HuH-7.5 (cell line): Measurements from ENCODE around the gene CRADD.
"Not testable (repeated sequence)": the region's sequence is repeated elsewhere in the genome, so short reads cannot be mapped to it uniquely, and the experiment has no call there.

Experiments used
- DNase-seq: peaks from one replicate; pipeline ENCODE4 v3.0.0; 2011; ENCODE audit warnings: low spot score

CRADD gene

GRCh38 chr12:93873561-93873960 lies 196.4 kb downstream of the CRADD start:
- no peak for DNase-seq

DNA sequence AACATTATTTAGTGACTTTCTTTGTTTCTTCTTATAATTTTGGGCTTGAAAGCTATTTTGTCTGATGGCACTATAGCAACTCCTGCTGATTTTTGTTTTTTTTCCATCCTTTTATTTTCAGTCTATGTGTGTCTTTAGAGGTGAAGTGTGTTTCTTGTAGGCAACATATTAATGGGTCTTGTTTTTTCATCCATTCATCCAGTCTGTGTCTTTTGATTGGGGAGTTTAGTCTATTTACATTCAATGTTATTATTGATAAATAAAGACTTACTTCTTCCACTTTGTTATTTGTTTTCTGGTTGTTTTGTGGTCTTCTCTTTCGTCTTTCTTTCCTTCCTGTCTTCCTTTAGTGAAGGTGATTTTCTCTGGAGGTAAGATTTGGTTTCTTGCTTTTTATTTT lies 198.0 kb downstream of the CRADD start:
- DNase-seq: no peak

- DNase-seq: no peak
Measured at GRCh38 chr12:93876360-93876759, 199.2 kb downstream of the CRADD start.

GRCh38 chr12:93877446-93877845 lies 200.3 kb downstream of the CRADD start:
- no peak for DNase-seq

GRCh38 chr12:93879476-93880421 lies 202.6 kb downstream of the CRADD start:
- DNase-seq: no peak

GRCh38 chr12:93880853-93881522 lies 203.8 kb downstream of the CRADD start:
- DNase-seq: no peak

- no peak for DNase-seq
Measured at GRCh38 chr12:93882763-93883162, 205.6 kb downstream of the CRADD start.

DNA sequence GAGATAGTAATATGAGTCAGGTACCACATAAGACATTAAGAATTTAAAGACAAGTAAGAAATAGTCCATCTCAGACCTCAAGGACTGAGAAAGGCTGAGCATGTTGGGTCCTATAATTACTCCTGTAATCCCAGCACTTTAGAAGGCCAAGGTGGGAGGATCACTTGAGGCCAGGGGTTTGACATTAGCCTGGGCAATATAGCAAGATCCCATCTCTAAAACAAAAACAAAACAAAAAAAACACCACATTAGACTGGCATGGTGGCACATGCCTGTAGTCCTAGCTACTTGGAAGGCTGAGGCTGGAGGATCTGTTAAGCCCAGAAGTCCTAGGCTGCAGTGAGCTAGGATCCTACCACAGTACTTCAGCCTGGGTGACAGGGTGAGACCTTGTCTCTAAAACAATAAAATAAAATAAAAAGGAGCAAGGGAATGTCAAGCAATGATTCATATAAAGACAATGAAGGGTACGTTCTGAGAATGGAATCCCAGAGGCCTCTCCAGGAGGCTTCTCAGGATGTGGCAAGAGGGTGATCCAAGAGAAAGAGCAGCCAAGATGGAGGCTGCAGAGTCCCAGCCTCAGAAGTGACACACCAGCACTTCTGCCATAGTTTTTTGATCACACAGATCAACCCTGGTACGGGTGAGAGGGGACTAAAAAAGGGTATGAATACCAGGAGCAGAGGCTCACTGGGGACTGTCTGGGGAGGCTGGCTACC lies 206.4 kb downstream of the CRADD start:
- DNase-seq: no peak

DNA sequence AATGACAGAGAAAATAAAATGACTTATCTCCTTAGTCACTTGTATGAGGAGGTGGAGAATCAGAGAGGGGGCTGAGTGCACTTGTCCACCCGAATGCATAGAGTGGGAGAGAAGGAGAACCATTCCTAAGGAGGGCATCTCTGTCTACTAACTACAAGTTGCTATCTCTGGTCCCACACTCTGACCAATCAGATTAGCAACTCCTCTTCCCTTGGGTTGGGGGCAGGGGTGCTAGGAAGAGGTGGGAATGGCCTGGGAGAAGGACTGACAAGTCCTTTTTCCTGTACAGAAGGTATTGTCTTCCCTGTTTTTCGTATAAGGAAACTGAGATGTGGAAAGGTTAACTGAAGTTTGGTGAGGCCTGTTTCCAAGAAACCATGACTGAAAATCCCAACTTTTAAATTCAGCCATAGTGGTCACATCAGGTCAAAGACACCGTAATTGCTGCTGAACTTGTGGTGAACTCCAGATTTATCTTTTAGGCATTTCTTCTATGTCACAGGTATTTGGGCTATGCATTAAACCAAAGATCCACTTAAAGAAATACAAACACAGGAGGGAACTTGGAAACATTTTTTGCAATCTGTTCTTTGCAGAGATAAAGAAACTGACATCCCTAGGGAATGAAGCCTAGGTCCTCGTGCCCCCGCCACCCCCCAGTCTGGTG lies 207.8 kb downstream of the CRADD start:
- DNase-seq: no peak

DNA sequence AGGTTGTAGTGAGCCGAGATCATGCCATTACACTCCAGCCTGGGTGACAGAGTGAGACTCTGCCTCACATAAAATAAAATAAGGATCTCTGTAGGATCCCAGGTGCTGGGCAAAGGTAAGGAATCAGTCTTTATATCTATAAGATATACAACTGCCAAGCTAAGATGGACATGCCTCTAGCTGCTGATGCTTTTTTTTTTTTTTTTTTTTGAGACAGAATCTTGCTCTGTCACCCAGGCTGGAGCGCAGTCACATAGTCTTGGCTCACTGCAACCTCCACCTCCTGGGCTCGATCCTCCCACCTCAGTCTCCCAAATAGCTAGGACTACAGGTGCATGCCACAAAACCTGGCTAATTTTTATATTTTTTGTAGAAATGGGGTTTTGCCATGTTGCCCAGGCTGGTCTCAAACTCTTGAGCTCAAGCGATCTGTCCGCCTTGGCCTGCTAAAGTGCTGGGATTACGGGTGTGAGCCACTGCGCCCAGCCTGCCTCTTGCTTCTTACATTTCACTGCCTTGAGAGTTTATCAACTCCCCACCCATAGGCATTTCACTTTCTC lies 208.9 kb downstream of the CRADD start:
- not testable (repeated sequence) for DNase-seq

GRCh38 chr12:93886533-93887511 lies 209.6 kb downstream of the CRADD start:
- no peak for DNase-seq

DNA sequence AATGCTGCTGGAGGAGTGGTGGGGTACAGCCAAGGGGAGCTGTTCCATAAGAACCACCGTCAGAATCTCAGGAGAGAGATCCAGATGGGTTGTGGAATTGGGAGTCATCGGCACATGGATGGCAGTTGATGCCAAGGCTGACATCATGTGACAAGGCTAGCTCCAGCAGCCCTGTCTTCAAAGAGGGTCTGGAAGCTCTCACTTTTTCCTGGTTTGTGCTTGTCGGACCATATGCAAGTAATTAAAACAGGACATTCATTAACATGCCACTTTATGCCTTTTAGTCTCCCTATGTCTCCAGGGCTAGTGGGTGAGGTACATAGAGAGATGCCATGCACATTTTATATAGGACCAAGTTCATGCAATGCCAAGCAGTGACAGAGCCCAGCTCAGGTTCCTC lies 211.8 kb downstream of the CRADD start:
- no peak for DNase-seq

GRCh38 chr12:93889516-93890212 lies 212.5 kb downstream of the CRADD start:
- no peak for DNase-seq

DNA sequence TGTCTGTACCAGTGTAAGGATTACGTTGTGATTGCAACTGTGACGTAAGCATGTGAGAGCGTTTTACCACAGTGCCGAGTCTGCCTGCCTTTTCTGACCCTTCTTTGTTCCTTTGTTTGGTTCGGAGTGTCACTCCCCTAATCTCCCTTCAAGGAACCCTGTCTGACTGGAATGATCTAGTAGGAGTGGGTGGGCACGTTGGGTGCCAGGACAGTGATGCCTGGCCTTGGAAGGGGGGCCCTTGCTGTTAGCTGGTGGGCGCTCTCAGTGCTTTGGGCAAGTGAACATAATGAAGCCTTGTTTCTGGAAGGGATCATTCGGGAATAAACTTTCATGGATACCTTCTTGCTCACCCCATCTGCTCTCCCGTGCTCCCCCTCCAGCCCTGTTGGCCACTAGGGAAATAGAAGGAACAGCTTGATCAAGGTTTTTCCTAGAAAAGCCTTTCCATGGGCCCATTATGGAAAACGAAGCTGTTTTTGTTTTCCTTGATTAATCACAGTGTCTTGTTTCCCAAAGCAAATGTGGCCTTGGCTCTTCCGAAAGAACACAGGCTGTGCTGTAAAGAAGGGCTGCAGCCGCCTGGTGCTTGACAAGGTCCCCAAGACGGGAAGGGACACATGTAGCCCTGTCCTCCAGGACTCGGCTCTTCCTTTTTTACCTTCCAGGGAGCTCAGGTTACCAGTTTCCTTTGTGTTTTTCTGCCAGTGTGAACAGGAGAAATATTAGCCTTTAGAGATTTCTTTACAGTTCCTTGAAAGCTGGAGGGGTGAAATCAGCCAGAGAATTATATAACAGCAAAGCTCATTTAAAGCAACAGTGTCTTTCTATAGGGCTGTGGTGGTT lies 215.5 kb downstream of the CRADD start:
- DNase-seq: no peak

DNA sequence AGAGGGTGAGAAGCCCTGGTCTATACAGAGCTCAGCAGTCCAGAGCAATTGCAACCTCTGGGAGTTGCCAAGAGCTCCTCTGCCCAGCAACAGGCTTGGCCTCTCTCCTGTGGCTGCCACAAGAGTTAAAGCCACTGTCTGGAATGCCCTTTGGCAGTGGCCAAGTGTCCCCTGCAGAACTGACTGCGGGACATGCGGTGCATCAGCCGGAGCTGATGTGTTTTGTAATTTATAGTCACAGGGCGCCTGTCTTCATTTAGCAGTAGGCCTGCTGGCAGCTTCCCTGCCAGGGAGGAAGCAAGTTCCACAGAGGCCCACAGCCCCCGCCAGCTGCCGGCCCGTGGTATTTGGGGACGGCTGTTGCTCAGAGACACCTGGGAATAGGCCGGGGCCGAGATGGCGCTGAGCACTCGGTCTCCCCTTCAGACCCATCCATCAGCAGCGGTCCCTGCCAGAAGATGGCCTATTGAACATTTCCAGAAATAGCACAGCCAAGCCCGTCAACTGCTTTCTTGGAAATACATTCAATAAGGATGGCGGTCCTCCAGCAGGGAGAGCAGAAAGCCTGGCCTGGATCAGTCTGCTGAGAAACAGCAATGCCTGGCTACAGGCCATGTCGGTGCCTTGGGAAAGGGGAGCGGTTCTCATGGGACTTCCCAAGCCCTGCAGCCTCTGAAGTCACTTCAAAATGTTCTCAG lies 217.4 kb downstream of the CRADD start:
- no peak for DNase-seq

DNA sequence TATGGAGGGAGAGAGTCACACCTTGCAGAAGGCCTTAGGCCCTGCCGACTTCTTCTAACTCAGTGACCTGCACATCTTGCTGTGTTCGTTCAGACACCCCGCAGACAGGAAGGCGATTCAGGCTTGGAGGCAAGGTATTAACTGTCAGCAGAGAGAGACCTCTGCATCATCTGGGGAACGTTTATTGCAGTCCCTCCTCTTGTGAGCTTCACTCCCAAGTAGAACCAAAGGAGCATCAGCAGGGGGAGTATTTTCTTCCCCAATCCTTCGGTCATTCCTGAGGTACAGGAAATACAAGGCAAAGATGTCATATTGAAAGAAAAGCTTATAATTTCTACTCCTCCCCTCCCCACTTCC lies 217.9 kb downstream of the CRADD start:
- no peak for DNase-seq

DNA sequence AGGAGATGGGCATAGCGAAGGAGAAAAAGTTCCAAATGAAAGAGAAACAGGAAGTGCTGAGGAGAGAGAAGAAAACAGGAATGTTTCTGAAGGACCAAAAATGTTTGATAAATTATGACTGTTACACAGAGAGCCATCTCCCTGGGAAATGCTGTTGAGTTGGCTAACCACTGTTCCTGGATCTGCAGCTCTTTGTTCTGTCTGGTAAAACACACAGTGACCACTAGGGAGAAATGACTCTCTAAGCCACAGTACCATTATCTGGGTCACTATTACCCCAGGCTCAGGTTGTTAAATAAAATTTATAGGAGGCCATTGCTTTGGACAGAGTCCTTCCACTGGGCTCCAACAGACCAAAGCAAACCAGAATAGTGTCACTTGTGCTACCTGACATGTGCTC lies 219.3 kb downstream of the CRADD start:
- DNase-seq: no peak

GRCh38 chr12:93896952-93897351 lies 219.8 kb downstream of the CRADD start:
- DNase-seq: no peak

- DNase-seq: no peak
Measured at GRCh38 chr12:93901739-93902138, 224.6 kb downstream of the CRADD start.
